ENCODE measurements around the gene MKS1.

DNA sequence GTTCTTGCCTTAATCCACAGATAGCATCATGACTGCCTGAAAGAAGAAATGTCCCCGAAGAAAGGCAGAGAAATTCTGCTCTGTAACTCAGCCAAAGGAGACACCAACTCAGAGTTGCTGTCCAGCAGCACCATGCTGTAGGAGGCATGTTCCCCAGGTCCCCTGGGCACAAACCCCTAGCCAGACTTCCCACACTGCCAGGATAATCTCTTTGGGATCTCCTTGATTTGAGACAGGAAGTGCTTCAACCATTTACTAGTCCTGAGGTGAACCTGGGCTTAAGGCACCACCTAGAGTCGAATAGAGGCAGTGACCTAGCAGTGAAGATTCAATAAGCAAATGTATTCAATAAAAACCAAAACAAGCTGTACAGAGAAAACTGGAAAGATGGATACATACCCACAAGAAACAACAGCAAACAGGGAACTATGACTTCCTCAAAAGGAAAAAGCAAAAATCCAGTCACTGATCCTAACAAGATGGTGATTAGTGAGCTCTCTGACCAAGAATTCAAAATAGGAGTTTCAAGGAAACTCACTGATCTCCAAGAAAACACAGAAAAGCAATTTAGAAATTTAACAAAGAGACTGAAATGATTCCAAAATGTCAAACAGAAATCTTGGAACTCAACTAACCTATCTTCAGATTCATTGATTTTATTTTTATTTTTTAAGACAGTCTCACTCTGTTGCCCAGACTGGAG is 46.5 kb downstream of the MKS1 start:
- TF ChIP-seq, protein P1, sequence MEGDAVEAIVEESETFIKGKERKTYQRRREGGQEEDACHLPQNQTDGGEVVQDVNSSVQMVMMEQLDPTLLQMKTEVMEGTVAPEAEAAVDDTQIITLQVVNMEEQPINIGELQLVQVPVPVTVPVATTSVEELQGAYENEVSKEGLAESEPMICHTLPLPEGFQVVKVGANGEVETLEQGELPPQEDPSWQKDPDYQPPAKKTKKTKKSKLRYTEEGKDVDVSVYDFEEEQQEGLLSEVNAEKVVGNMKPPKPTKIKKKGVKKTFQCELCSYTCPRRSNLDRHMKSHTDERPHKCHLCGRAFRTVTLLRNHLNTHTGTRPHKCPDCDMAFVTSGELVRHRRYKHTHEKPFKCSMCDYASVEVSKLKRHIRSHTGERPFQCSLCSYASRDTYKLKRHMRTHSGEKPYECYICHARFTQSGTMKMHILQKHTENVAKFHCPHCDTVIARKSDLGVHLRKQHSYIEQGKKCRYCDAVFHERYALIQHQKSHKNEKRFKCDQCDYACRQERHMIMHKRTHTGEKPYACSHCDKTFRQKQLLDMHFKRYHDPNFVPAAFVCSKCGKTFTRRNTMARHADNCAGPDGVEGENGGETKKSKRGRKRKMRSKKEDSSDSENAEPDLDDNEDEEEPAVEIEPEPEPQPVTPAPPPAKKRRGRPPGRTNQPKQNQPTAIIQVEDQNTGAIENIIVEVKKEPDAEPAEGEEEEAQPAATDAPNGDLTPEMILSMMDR (IDR thresholded peaks at IDR 0.05; ENCODE audit: poor library complexity): peak; percentile 29
- TF ChIP-seq EZH2 (IDR thresholded peaks at IDR 0.05; ENCODE audit: borderline replicate concordance): no peak
